ENCODE results near the gene LRMDA.
"Not testable (repeated sequence)": the region's sequence is repeated elsewhere in the genome, so short reads cannot be mapped to it uniquely, and the experiment has no call there.

LRMDA gene

DNA sequence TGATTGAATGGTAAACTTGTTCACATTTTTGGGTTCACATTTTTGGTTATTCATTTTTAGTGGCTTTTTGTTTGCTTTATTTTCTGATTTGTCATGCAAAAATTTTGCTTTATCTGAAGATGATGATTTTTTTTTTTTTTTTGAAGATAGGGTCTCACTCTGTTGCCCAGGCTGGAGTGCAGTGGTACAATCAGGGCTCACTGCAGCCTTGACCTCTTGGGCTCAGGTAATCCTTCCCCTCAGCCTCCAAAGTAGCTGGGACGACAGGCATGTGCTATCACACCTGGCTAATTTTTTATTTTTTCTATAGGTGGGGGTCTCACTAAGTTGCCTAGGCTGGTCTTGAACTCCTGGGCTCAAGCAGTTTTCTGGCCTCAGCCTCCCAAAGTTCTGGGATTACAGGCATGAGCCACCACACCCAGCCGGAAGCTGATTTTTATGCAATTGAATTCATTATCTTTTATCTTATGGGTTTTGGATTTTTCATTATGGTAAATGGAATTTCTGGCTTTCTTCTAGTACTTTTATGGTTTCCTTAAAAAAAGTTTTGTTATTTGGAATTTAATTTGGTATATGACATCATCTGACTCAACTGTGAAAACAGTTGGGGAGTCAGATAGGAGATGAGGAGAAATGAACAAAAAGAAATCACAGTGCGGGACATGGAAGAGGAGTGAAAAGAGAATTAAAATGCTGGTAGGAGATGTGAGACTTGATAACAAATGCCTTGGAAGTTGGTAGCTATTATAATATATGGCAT, 158.7 kb downstream of the LRMDA start:
- no peak for DNase-seq (ENCODE audit: low spot score)

DNA sequence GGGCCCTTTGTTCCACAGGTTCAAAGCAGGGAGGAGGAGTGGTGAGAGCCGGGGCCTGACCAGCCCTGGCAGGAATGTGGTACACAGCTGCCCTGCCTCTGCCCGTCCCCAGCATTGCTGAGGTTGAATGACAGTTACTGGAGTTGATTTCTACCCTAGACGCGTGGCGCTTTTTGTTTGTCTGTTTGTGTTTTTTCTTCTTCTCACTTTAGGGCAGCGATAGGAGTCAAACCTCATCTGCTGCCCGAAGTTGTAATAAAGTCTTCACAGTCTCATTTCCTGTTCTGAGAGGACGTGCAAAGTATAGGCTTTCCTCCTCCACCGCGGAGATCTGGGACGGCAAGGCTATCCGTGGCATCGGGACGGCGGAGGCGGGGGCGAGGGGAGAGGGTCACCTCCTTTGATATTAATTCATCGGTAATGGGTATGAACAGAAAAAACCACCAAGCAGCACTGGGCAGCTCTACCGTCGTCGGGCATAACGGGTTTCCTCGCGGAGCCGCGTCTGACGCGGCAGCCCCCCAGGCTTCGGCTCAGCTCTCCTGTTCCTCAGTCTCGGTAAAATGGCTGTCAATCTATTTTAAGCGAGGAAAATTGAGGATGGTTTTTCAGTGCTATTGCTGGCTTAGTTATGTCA, 160.8 kb downstream of the LRMDA start:
- no peak for DNase-seq (ENCODE audit: low spot score)

DNA sequence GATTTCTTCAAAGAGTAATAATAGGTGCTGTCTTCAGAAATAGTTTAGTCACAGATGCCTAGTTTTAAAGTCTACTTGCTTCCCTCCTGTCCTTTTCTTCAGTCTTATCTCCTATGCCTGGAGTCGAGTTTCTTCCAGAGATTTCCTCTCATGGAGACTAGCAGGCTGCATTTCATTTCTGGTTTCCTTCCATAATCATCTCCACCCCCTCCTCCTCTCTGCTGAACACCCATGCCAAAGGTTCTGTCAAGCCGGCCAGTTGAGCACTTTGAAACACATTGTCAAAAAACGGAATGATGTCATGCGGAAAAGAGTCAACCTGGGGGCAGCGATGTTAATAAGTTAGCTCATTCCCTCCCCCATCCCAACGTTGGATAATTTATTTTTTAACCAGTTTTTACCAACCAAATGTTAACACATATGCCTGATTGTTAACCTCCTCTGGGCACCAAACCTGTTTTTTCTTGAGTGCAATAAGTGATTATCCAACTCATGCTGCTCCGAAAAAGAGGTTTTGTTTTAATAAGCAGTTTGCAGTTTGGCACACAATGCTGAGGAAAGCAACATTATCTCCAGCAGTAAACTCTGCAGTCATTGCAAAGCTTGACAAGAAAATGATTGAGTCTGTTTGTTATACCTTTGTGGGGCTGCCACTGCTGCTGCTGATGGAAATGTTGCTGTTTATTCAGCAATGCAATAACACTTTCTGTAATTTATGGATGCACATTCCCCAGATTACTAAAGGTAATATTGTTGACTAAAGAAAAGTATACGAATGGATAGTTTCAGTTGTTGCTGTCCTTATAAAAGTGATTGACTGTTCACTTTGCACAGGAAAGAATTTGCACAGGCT, 161.6 kb downstream of the LRMDA start:
- DNase-seq (ENCODE audit: low spot score): no peak

DNA sequence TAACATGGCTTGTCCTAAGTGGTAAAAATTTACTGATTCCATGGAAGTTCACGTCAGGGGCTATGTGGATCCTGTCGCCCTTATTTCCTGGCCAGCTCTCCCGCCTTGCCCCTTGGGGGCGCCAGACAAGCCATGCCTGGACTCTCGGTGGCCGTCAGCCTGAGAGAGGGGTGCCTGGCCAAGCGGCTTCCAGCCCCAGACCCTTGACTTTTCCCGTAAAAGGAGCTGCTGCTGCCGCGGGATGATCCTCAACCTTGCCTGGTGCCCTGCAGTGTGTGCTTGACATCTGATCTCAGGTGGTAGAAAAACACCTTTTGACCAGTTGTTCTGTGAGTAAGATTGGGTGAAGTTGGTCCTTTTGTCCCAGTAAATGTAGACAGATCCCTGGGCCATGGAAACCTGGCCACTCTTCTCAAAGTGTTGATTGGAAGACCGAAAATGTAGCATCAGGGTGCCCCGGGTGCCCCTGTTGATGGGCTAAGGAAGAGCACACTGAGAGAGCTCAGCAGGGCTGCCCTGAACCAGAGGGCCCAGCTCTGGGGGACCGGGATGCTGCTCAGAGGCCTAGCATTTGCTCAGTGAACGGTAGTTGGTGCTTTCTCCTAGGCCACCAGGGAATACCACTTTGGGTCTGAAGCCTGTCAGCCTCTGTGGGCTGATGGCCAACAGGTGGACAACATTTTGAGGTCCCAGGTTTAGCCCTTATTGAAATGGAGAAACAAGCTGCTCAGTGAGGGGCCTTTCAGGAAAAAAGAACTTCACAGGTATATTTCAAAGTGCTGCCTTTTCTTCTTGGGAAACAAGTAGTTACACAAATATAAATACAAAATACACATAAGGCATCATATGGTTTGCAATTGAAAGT, 162.5 kb downstream of the LRMDA start:
- DNase-seq (ENCODE audit: low spot score): no peak

DNA sequence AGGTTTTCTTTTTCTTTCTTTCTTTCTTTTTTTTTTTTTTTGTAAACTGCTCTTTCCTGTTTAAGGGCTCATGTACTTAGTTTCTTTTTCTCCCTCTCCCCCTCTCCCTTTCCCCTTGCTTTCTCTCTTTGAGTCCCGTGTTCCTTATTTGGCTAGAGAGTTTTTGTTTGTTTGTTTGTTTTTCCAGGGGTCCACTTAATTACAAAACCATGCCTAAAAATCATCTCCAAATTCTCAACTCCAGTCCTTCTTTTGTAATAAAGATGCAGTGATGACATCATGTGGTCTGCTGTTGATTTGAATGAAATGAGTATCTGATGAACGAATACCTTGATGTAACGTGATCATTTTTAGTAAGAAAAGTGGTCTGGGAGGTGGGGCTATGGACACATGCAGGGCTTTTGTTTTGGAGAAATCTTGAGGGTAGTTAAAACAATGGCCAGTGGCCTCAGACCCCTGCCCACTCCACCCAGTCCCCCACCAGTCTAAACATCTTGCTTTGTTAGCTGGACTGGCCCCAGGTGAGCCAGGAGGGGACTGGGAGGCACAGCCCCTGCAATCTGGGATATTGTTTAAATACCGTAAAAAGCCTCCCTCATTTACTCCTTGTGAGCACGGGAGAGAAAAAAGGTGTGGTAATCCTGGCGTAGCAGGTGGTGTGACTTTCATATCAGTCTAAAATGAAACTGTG, 165.7 kb downstream of the LRMDA start:
- no peak for DNase-seq (ENCODE audit: low spot score)

DNA sequence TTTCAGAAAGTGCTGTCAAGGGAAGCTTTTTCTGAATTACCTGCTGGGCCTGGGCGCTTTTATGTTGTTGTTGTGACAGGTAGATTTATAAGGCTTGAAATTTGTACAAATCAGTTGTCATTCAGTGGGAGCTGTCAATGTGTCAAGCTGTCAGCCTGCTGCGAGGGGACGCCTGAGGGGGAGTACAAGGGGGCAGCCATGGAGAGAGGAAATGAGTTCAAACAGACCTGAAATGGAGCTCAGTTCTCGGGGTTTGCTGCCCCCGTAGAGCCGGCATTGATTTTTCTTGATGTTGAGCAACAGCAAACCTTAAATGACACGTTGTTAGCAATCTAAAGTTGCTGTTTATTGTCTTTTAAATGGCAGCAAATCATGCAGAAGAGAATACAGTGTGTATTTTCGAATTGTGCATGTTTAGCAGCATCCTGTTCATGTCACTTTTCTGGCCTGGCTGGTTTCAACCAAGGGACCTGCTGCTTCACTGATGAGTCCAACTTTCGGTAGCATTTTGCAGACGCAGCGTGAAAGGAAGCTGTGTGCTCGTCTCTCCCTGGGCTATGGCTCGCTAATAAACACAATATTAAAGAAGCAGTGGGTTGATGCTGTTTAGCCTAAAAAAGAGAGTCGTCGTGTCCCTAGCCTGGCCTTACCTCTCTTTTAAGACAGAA, 166.5 kb downstream of the LRMDA start:
- DNase-seq (ENCODE audit: low spot score): no peak

DNA sequence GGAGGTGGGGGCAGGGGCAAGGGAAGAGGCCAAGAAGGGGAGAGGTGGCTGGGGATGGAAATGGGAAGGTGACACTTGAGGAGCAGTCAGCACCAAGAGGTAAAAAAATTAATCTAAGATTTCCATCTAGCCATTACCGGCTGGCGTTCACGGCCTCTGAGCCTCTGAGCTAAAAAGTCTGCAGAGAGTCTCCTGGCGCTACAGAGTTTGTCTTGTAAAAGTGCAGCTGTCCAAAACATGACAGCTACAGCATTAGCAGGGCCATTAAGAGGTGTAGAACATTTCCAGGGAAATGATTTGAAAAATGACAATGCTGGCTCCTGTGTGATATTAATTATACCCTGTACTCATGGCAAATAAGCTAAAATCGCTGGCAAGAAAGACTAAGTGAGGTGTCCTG, 167.6 kb downstream of the LRMDA start:
- DNase-seq (ENCODE audit: low spot score): no peak

DNA sequence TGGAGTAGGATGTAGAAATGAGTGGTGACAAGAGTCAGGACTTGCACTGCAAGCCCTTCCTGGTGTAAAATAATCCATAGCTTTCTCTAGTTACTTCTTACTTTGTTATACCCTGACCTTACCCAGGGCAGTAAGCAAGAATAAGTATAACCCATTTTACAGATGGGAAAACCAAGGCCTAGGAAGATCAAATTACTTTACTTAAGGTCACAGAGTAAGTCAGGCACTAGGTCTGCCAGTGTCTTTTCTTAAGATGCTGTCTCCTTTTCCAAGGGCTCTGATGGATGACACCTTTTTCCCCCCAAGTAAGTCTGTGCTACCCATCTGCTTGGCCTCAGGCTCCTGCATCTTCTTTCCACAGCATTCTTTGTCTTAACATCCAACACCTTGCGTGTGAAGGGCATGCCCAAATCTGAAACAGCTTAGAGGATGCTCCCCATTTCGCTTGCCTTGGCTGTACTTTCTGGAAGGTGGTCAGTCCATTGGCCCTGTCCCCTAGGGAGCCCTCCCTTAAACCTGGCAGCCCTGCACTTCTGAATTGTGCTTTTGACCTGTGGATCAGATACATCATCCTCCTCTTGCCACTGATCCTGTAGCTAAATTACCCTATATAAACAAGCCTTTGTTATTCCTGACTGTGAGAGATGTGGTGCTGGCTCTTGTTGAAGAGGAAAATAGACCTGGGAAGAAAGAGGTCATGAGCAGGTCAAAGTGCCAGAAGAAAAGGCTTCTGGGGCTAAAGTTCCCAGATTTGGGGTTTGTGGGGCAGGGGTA, 168.6 kb downstream of the LRMDA start:
- no peak for DNase-seq (ENCODE audit: low spot score)

DNA sequence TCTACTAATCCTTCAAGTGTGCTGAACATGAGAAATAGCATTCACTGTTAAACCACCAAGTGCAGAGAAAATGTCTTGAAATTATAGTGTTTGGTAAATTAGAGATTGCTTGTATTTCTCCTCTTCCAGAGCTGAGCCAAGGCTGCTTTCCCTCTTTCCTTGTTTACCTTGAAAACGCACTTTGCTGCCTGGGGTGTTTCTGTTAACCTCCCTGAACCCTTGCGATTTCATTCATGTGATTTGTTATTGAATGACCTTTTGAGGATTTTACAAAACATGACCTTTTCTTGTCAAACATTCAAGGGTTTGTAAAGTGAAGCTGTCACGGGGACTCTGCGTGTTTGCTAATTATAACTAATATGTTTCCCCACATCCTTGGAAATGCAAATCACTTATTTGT, 169.4 kb downstream of the LRMDA start:
- DNase-seq (ENCODE audit: low spot score): no peak

DNA sequence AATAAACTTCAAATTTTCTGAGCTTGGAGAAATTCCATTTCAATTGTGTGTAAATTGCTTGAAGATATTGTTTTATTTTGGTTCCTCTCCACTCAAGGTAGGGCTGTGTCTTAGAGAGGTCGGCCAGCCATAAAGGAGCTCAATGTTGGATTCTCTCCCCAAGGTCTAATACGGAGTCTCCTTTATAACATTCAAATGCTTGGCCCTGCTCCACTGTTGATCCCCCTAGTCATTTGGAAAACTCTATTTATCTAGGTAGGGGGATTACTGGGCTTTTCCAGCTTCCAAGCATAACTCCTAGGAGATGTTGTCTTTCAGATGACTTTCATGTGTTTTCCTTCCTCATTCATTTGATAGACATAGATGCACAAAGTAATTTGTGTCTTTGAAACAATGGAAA, 170.9 kb downstream of the LRMDA start:
- no peak for DNase-seq (ENCODE audit: low spot score)

DNA sequence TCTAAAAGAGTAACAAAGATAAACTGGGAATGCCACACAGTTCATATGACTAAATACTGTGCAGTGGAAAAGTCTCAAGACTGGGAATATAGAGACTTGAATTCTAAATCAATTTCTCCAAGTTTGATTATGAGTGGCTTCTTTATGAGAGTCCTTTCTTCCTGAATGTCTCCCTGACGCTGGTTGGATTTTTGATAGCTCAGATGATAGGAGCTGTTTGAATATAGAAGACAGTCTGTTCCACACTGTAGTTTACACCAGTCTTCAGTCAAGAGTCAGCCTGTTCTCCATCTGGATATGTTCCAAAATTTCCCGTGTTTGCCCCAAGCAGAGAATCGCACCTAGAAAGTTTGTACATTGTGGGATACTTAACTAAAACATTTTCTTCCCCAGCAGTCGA, 173.7 kb downstream of the LRMDA start:
- DNase-seq (ENCODE audit: low spot score): no peak

DNA sequence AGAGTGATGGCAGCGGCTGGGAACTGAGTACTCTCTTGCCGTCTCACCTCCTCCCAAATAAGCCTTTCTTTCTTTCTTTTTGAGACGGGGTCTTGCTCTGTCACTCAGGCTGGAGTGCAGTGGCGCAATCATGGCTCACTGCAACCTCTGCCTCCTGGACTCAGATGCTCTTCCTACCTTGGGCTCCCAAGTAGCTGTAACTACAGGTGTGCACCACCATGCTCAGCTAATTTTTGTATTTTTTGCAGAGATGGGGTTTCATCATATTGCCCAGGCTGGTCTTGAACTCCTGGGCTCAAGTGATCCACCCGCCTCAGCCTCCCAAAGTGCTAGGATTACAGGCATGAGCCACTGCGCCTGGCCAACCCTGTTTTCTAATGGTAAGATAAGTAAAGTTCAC, 174.4 kb downstream of the LRMDA start:
- not testable (repeated sequence) for DNase-seq (ENCODE audit: low spot score)

DNA sequence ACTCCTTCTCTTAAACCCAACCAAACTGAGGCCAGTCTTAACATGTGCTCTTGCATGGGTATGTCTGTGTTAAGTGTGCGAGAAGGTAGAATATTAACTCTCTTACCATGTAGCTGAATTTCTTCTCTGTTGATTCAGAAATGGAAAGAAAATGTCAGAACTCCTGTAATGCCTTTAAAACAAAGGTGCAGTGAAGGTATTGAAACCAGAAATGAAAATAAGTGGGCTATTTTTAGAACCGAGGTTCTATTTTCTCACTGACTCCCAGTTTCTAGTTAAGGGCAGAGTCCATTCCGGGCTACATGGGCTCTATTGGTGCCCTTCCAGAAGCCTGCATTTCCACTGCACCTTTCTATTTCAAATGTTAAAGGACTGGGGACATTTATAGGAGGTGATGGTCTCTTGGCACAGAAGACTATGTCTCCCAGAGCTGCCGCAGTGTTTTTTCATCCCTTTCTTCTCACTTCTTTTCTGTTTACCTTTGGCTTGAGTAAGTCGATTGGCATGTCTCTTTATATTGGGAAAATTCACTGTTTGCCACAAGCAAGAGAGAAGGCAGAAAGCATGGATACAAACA, 174.9 kb downstream of the LRMDA start:
- no peak for DNase-seq (ENCODE audit: low spot score)

DNA sequence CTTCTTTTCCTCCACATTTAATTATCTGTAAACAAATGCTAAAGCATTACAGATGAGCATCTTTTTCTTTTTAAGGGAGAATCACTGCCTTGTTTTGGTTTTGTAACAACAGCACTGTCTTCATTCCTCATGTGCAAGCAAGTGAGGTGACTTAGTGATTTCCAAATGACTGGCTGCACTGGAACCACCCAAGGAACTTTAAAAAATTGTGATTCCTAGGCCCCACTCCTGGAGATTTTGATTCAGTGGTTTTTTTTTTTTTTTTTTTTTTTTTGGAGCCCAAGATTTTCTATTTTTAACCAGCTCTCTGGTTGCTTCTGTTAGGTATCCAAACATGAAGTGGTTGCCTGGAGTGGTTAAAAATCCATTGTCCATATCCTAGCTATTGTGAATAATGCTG, 176.2 kb downstream of the LRMDA start:
- DNase-seq (ENCODE audit: low spot score): no peak

DNA sequence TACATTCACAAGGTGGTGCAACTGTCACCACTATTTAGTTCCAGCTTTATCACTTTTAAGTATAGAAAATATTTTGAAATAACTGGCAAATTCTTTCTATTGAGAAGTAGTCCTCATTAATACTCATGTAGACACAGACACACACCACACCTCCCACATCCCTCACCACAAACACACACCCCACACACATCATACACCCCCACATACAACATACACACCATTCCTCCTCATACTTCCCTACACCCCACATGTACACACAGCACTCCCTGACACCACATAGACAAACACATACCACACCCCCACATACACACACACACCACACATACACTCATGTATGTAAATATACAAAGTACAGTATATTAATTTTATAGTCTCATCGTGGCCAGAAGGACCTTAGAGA, 178.8 kb downstream of the LRMDA start:
- no peak for DNase-seq (ENCODE audit: low spot score)

DNA sequence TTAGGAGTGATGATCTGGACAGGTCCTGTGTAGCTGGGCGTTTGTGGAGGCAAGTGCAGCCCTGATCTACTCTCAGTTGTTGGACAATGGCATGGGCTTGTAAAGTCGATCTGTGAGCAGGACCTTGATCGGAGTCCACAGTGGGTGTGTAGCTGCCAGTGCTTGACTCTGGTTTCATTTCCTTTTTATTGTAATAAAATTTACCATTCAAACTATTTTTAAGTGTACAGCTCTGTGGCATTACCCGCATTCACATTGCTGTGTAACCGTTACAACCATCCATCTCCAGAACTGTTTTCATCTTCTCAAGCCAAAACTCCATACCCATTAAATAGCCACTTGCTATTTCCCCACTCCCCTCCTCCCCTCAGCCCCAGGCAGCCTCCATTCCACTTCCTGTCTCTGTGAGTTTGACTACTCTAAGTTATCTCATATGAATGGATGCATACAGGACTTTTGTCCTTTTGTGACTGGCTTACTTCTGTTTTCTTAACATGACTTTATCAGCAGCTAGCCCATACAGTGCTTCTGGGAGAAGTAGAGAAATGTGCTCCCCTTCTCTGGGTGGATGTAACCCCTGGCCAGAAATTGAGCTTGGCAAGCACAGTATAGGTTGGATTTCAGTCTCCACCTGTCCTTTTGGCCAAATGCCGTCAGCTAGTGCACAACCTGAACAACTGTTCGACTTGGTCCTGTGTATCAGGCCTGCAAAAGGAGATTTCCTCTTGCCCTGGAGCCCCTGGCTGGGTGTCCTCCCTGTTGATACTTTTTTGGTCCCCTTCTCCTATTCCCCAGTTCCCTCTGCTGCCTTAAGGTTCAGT, 180.0 kb downstream of the LRMDA start:
- DNase-seq (ENCODE audit: low spot score): no peak

DNA sequence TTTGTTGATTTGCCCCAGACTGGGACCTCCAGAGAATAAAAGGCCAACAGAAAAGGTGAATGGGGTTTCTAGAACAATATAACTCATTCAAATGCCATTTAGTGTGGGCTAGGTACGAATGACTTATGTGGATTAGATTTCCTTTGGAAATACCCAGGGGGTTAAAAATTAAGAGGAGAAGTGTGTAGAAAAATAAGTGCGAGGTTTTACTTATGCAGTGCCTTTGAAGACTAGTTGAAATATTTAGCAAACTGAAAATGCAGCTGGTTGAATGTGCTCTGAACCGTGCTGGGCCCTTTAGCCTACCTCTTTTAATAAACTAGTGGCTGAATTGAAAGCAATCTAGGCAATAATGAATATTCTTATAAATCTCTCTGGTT, 180.6 kb downstream of the LRMDA start:
- DNase-seq (ENCODE audit: low spot score): no peak

DNA sequence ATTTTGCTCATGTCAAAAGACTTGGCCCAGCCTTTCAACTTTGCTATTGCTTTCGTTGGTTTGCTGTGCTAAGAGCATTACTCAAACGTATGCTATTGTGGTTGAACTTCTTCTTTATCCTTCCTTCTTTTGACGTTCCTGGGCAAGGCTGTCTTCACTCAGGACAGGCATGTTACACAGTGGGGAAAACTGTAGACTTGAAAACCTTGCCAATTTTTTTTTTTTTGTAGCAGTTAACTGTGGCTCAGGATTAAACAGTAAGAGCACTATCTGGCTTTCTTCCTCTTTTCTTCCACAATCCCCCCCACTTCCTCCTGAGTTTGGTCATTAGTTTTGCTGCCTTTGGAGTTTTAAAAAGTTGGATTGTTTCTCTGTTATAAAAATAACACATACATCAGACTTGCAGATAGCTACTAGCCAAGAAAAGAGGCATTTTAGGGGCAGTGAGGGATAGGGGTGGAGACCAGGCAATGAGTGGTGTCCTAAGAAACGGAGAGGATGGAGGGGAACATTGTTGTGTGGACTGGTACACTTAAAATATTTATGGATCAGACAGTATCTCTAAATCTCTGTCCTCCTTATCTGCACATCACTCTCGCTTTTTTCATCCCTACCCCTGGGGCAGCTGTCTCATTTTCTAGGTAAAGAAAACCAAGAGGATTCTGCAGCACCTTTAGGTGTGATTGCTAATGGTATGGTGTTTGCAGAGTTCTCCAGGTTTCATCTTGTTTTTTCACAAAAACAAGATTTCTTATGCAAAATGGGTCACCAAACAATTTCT, 181.7 kb downstream of the LRMDA start:
- no peak for DNase-seq (ENCODE audit: low spot score)
